WTC11 (cell line): ENCODE data around the gene MSI2.

Experiments
- ARID4B ChIP-seq: sonication (generic); formaldehyde crosslinking; IDR thresholded peaks from 2 replicates; pipeline ENCODE4 v1.8.0; 2023; ENCODE audit warnings: missing genetic modification reagents, mild to moderate bottlenecking, borderline replicate concordance
- CTCF ChIP-seq: fragments of 200-600 bp; IDR thresholded peaks from 2 replicates; pipeline ENCODE4 v1.8.0; 2022; ENCODE audit warnings: antibody characterized with exemption
- FOXK1 ChIP-seq: sonication (generic); formaldehyde crosslinking; IDR thresholded peaks from 2 replicates; pipeline ENCODE4 v1.8.0; 2022; ENCODE audit warnings: mild to moderate bottlenecking, moderate library complexity, missing genetic modification reagents
- IRF2 ChIP-seq: sonication (generic); formaldehyde crosslinking; IDR thresholded peaks from 2 replicates; pipeline ENCODE4 v1.8.0; 2022; ENCODE audit warnings: low read depth, missing genetic modification reagents, borderline replicate concordance
- KAT7 ChIP-seq: sonication (generic); formaldehyde crosslinking; IDR thresholded peaks from 2 replicates; pipeline ENCODE4 v1.8.1; 2023; ENCODE audit warnings: missing genetic modification reagents, mild to moderate bottlenecking, borderline replicate concordance
- NR1H2 ChIP-seq: sonication (generic); formaldehyde crosslinking; IDR thresholded peaks from 2 replicates; pipeline ENCODE4 v1.9.0; 2021; ENCODE audit warnings: mild to moderate bottlenecking, moderate library complexity, missing genetic modification reagents
- SMAD3 ChIP-seq: sonication (generic); formaldehyde crosslinking; IDR thresholded peaks from 2 replicates; pipeline ENCODE4 v1.8.0; 2022; ENCODE audit warnings: missing genetic modification reagents, mild to moderate bottlenecking, borderline replicate concordance
- SP1 ChIP-seq: sonication (generic); formaldehyde crosslinking; conservative IDR thresholded peaks from 2 replicates; pipeline ENCODE4 v1.8.1; 2022; ENCODE audit warnings: missing genetic modification reagents
- ZNF281 ChIP-seq: sonication (generic); formaldehyde crosslinking; IDR thresholded peaks from 2 replicates; pipeline ENCODE4 v1.8.0; 2023; ENCODE audit warnings: mild to moderate bottlenecking, missing genetic modification reagents
- ZNF317 ChIP-seq: sonication (generic); formaldehyde crosslinking; IDR thresholded peaks from 2 replicates; pipeline ENCODE4 v1.8.1; 2023; ENCODE audit warnings: low read depth, mild to moderate bottlenecking, moderate library complexity, missing genetic modification reagents, borderline replicate concordance

- TF ChIP-seq NR1H2 (CRISPR knock-in tag) (no peak), SMAD3 (CRISPR knock-in tag) (no peak), ZNF317 (no peak), CTCF (no peak), ZNF281 (CRISPR knock-in tag) (no peak; the same call in 1 of the 2 replicates), KAT7 (CRISPR knock-in tag) (no peak), SP1 (CRISPR knock-in tag) (no peak), IRF2 (no peak), FOXK1 (no peak), ARID4B (CRISPR knock-in tag) (no peak)
Measured at GRCh38 chr17:57551321-57552079, 295.2 kb downstream of the MSI2 start.
